ENCODE data around the gene PHF2. TPM values are rescaled to one million over a fixed set of nuclear protein-coding genes. Genes with fewer than 3 reads are reported as not detected.

The PHF2 gene
- total RNA-seq, 1 donor from 2014 or later: 29.4 TPM

DNA sequence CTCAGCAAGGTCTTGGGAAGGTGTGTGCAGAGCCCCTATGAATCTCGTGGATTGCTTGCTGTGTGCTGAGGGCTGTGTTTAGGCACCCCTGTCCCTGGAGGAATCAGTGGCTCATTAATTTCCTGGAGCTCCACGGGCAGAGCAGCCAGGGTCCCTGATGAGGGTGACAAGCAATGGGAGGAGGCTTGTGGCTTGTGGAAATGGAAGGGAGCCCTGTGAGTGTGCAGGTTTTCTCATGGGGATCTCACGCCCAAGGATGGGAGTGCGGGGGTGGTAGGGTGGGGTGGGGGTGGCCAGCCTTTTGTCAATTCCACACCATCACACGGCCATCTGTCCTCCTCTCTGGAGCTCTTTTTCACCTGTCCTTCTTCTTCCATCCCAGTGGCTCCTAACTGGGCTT lies 25.3 kb downstream of the PHF2 start:
- Mint-ChIP-seq H3K27ac (ENCODE audit: unreplicated experiment) (no peak overlapping the region), H3K4me3 (ENCODE audit: unreplicated experiment) (no peak overlapping the region), H3K36me3 (ENCODE audit: low read depth) (peaks cover 5% of the 10 kb centered on the region), H3K4me1 (ENCODE audit: low read depth) (peaks cover 32% of the 10 kb centered on the region), H3K9me3 (ENCODE audit: low read depth) (peaks cover 12% of the 10 kb centered on the region), H3K27me3 (ENCODE audit: low read depth) (no peaks in the 10 kb centered on the region)
- TF ChIP-seq CTCF (IDR thresholded peaks at IDR 0.05): no peak
- peak; percentile 21 for DNase-seq (ENCODE audit: low spot score)

DNA sequence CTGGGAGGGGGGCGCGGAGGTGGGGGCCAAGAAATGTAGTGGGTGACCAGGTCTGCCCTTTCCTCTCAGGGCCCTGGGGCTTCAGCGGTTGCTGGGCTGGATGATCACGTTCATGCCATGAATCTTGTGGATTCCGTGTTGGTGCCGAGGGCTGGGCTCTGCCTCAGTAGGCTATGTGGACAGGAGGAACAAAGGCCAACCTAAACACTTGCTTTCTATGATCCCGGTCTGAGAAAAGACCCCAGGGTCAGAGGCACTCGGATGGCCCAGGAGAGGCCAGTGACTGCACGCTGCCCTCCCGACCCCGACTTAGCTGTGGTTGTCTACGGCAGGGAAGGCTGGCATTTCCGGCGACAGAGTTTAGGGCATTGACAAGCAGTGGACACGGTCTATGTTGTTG lies 26.6 kb downstream of the PHF2 start:
- DNase-seq (ENCODE audit: low spot score): peak; percentile 64
- Mint-ChIP-seq H3K27me3 (ENCODE audit: low read depth) (no peaks in the 10 kb centered on the region), H3K9me3 (ENCODE audit: low read depth) (peaks cover 17% of the 10 kb centered on the region)

GRCh38 chr9:93603906-93604326 lies 27.5 kb downstream of the PHF2 start:
- Mint-ChIP-seq H3K27me3 (ENCODE audit: low read depth) (no peaks in the 10 kb centered on the region), H3K4me3 (ENCODE audit: unreplicated experiment) (no peak overlapping the region), H3K9me3 (ENCODE audit: low read depth) (peaks cover 24% of the 10 kb centered on the region), H3K36me3 (ENCODE audit: low read depth) (peaks cover 5% of the 10 kb centered on the region), H3K4me1 (ENCODE audit: low read depth) (peaks cover 30% of the 10 kb centered on the region), H3K27ac (ENCODE audit: unreplicated experiment) (no peak overlapping the region)
- TF ChIP-seq CTCF (IDR thresholded peaks at IDR 0.05): no peak
- peak; percentile 84 for DNase-seq (ENCODE audit: low spot score)

More for the DNA sequence above, 26.6 kb downstream of the PHF2 start:
- Mint-ChIP-seq H3K4me3 (ENCODE audit: unreplicated experiment) (no peak overlapping the region), H3K36me3 (ENCODE audit: low read depth) (peaks cover 5% of the 10 kb centered on the region), H3K4me1 (ENCODE audit: low read depth) (peaks cover 33% of the 10 kb centered on the region), H3K27ac (ENCODE audit: unreplicated experiment) (no peak overlapping the region)
- no peak for TF ChIP-seq CTCF (IDR thresholded peaks at IDR 0.05)

DNA sequence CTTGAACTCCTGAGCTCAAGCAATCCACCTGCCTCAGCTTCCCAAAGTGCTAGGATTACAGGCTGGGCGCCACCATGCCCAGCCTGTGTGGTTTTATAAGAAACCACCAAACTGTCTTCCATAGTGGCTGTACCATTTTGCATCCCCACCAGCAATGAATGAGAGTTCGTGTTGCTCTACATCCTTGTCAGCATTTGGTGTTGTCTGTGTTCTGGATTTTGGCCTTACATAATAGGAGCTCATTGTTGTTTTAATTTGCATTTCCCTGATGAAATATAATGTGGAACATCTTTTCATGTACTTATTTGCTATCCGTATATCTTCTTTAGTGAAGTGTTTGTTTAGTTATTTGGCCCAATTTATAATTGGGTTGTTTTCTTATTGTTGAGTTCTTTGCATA lies 29.8 kb downstream of the PHF2 start:
- Mint-ChIP-seq H3K27ac (ENCODE audit: unreplicated experiment) (peak overlapping the region; percentile 13), H3K9me3 (ENCODE audit: low read depth) (peaks cover 39% of the 10 kb centered on the region), H3K27me3 (ENCODE audit: low read depth) (no peaks in the 10 kb centered on the region), H3K4me3 (ENCODE audit: unreplicated experiment) (no peak overlapping the region), H3K36me3 (ENCODE audit: low read depth) (peaks cover 14% of the 10 kb centered on the region), H3K4me1 (ENCODE audit: low read depth) (peaks cover 12% of the 10 kb centered on the region)
- no peak for DNase-seq (ENCODE audit: low spot score)
- no peak for TF ChIP-seq CTCF (IDR thresholded peaks at IDR 0.05)

- peaks cover 14% of the 10 kb centered on the region for H3K36me3 Mint-ChIP-seq (ENCODE audit: low read depth)
- TF ChIP-seq CTCF (IDR thresholded peaks at IDR 0.05): no peak
- no peak for DNase-seq (ENCODE audit: low spot score)
- H3K27ac Mint-ChIP-seq (ENCODE audit: unreplicated experiment): no peak overlapping the region
- H3K9me3 Mint-ChIP-seq (ENCODE audit: low read depth): peaks cover 36% of the 10 kb centered on the region
- no peak overlapping the region for H3K4me3 Mint-ChIP-seq (ENCODE audit: unreplicated experiment)
- H3K4me1 Mint-ChIP-seq (ENCODE audit: low read depth): peaks cover 22% of the 10 kb centered on the region
- H3K27me3 Mint-ChIP-seq (ENCODE audit: low read depth): no peaks in the 10 kb centered on the region
Measured at GRCh38 chr9:93610206-93610605, 33.8 kb downstream of the PHF2 start.

Data from chondrocyte (in vitro differentiated cells).